AG09319 (cell line): ENCODE results near the gene PCMTD2.
"Not testable (repeated sequence)": the region's sequence is repeated elsewhere in the genome, so short reads cannot be mapped to it uniquely, and the experiment has no call there.

Source experiments
- DNase-seq: peaks from one replicate; pipeline ENCODE4 v3.0.0-alpha.2; 2010; ENCODE audit warnings: low read depth; ENCODE audit errors: extremely low read depth
- CTCF ChIP-seq: IDR thresholded peaks from 2 replicates; pipeline ENCODE4 v1.5.1; 2011; ENCODE audit warnings: low read depth, mild to moderate bottlenecking, inconsistent platforms, low read length, moderate library complexity

Gene PCMTD2

GRCh38 chr20:64229507-64230061 lies 26.0 kb upstream of the PCMTD2 start:
- no peak for DNase-seq
- no peak for TF ChIP-seq CTCF

GRCh38 chr20:64230461-64231145 lies 24.9 kb upstream of the PCMTD2 start:
- DNase-seq, result no peak
- TF ChIP-seq CTCF, result no peak

GRCh38 chr20:64231621-64232550 lies 23.7 kb upstream of the PCMTD2 start:
- TF ChIP-seq CTCF, result no peak
- no peak for DNase-seq

- DNase-seq, result no peak
- TF ChIP-seq CTCF, result no peak
These were observed 22.8 kb upstream of the PCMTD2 start for GRCh38 chr20:64232794-64233193.

GRCh38 chr20:64233725-64234124 lies 21.8 kb upstream of the PCMTD2 start:
- TF ChIP-seq CTCF, result no peak
- no peak for DNase-seq

- DNase-seq, result no peak
- TF ChIP-seq CTCF, result no peak
These were observed 21.2 kb upstream of the PCMTD2 start for GRCh38 chr20:64234291-64234791.

GRCh38 chr20:64234921-64235565 lies 20.5 kb upstream of the PCMTD2 start:
- not testable (repeated sequence) for DNase-seq
